Keratinocyte (primary cell): Measurements from ENCODE around the gene PLXND1.
"Not testable (repeated sequence)": the region's sequence is repeated elsewhere in the genome, so short reads cannot be mapped to it uniquely, and the experiment has no call there.

Experiments used
- CTCF ChIP-seq, 3 experiments: IDR thresholded peaks in 1 of 3; conservative IDR thresholded peaks in 1 of 3; optimal IDR thresholded peaks in 1 of 3; 2 replicates in 2 of 3; 3 replicates in 1 of 3; pipeline versions ENCODE3 to v1.5.1; 2011; ENCODE audit warnings: low read length in 3 of 3, mild to moderate bottlenecking in 3 of 3, moderate library complexity in 2 of 3, control low read depth in 1 of 3, inconsistent platforms in 1 of 3; ENCODE audit not compliant: insufficient read depth in 2 of 3; ENCODE audit errors: extremely low read depth in 1 of 3
- EZH2 ChIP-seq: IDR thresholded peaks from one replicate; pipeline ENCODE4 v1.6.1; 2012; ENCODE audit warnings: inconsistent platforms, mild to moderate bottlenecking, low read length, moderate library complexity

GRCh38 chr3:129640985-129641384 lies 34.5 kb upstream of the PLXND1 start:
- not testable (repeated sequence) for TF ChIP-seq CTCF (optimal IDR thresholded peaks at IDR 0.05 in 1 of 3, IDR thresholded peaks at IDR 0.05 in 1 of 3, conservative IDR thresholded peaks at IDR 0.05 in 1 of 3; ENCODE audit: extremely low read depth in 1 of 3, insufficient read depth in 2 of 3, low read length in 3 of 3); EZH2
